ENCODE measurements around the gene AXL.

Gene AXL

DNA sequence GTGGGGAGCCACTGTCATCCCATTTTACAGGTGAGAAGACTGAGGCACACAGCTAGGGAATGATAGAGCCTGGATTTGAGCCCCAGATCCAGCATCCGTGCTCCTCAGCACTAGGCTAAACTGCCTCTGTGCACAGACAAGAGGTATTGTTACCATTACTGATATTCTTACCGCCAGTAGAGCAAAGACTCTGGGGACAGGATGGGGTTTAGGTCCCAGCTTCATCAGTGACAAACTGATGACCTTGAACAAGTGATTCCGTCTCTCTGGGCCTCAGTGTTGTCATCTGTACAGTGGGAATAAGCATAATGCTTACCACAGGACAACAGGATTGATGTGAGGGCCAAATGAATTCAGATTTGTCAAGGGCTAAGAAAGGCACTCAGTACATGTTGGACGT, 16.5 kb downstream of the AXL start:
- no peak for DNase-seq

DNA sequence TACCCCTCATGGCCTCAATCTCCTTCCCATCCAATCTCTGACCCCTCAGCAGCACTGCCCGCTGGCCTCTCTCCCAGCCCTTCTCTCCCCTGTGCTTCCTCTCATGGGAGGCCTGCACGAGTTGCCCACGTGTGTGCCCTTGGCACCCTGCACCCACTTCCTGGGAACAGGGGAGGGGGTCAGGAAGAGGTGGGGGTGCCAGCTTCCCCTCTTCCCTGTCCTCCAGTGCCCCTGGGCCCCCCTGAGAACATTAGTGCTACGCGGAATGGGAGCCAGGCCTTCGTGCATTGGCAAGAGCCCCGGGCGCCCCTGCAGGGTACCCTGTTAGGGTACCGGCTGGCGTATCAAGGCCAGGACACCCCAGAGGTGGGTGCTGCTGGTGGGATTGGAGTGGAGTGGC, 19.2 kb downstream of the AXL start:
- DNase-seq, result no peak

GRCh38 chr19:41239363-41239762, 20.3 kb downstream of the AXL start:
- no peak for DNase-seq

DNA sequence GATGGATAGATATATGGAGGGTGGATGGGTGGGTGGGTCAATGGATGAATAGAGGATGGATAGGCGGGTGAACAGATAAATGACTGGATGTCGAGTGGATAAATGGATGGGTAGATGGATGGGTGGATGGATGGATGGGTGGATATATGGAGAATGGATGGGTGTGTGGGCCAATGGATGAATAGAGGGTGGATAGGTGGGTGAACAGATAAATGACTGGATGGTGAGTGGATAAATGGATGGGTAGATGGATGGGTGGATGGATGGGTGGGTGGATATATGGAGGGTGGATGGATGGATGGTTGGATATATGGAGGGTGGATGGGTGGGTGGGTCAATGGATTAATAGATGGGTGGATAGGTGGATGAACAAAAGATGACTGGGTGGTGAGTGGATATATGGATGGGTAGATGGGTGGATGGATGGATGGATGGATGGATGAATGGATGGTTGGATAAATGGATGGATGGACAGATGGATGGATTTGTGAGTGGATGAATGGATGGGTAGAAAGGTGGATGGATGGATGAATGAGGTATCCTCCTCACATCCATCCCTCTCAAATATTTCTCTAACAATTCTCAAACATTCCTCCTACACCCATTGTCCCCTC, 21.0 kb downstream of the AXL start:
- DNase-seq, result no peak

- no peak for DNase-seq
Measured at GRCh38 chr19:41241859-41242258, 22.8 kb downstream of the AXL start.

- no peak for DNase-seq
Measured at GRCh38 chr19:41244117-41244516, 25.1 kb downstream of the AXL start.

GRCh38 chr19:41245843-41246242, 26.8 kb downstream of the AXL start:
- DNase-seq, result no peak

DNA sequence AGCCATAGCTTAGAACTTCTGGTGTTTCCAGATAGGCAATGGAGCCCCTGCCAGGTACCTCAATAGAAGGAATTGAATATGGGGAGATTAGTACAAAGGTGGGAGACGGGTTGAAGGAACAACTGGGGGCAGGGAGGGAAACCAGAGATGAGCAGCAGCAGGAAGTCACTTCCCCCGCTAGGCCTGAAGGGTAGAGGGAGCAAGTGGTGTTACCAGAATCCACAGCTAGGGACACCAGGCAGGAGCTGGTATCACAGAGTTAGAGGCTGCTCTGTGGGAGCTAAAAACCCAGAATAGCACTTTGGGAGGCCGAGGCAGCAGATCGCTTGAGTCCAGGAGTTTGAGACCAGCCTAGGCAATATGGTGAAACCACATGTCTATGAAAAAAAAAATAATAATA, 29.9 kb downstream of the AXL start:
- no peak for DNase-seq

DNA sequence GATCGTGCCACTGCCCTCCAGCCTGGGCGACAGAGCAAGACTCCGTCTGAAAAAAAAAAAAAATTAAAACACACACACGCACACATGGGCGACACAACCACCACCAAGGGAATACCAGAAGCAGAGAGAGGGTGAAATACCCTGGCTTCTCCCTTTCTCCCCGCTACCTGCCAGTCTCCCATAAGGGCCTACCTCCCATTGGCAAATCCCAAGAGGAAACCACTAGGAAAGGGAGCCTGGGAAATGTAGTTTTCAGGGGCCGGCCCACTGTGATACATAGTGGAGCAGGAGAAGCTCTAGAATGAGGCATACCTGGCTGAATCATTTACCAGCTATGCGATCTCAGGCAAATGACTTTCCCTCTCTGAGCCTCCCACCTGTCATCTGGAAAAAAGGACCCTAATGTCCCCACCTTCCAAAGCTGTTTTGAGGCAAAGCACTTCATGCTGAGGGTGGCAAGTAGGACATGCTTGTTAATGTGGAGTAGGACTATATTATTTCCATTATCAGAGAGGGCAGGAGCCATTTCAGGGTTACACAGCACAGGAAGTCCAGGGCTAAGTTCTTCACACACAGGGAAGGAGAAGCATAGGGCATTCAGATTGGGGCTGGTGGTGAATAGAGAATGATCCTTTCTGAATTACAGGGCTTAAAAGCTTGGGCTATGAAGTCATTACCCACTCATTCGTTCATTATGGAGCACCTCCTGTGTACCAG, 30.8 kb downstream of the AXL start:
- no peak for DNase-seq

GRCh38 chr19:41253660-41254059, 34.6 kb downstream of the AXL start:
- DNase-seq, result no peak

DNA sequence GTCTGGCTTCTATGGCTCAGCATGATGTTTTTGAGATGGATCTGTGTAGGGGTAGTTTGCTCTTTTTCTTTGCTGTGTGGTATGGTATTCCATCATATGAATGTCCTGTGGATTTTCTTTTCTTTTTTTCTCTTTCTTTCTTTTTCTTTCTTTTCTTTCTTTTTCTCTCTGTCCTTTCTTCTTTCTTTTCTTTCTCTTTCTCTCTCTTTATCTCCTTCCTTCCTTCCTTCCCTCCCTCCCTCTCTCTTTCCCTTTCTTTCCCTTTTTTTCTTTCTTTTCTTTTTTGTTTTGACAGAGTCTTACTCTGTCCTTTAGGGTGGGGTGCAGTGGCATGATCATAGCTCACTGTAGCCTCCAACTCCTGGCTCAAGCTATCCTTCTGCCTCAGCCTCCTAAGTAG, 36.1 kb downstream of the AXL start:
- no peak for DNase-seq

GRCh38 chr19:41261474-41262190, 42.6 kb downstream of the AXL start:
- DNase-seq, result no peak

DNA sequence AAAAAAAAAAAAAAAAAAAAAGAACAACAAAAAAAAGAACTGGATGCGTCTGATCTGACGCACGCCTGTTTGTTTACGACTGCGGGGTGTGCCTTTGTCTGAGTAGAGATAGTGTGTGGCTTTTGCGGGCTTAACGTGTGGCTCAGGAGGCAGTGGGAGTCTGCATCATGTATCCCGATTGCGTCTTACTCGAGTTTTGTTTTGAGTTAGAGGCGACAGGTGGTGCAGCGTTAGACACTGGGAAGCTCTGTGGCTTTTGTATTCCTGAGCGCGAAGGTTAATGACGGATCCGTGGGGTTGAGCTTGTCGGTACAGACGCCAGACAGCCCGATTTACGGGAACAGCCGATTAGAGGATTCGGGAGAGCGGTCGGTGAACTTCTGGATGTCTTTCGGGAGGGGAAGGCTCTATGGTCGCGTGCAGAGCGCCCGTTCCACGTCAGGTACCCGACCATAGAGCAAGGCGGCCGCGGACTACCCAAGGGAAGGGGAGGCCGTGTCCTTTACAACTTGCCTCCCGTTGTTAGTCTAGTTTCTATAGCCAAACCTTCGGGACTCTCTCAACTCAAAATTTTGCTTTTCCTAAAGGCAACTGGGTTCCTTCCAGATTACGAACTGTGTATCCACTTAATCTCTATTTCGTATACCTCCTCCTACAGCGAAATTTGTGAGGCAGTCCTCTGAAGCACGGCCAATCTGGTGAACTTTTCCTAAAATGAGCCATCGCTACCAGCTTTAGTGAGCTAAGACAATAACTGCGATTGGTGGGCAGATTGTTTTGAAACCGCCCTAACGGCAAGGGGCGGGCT, 44.2 kb downstream of the AXL start:
- DNase-seq, result no peak

DNA sequence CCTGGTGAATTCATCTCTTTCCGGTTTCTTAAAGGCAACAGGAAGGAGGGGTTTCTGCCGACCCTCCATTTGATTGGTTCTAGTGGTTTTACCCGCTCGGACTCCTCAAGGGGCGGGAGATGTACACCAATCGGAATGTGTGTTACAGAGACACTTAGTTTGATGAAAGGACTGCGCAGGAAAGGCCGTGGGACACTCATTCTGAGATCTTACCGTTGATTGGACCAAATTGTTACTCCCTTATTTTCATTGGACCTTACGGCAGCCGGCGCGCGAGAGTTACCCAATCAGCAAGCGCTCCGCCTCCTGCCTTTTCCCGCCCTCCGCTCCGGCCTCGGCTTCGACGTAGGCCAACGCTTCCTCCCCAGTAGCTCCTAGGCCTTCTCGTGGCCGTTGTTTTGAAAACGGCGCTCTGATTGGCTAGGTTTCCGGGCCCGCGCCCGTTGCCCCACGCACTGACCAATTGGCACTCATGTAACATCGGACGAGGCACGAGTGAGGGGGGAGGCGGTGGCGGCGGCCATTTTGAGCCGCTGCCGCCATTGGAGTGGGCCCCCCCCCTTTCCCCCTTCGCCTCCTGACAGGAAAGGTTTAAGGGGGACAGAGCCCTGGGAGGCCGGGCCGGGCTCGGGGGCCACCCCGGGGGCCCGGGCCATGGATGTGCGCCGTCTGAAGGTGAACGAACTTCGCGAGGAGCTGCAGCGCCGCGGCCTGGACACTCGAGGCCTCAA, 45.0 kb downstream of the AXL start, which contains the start of gene HNRNPUL1:
HNRNPUL1 (plus strand) TSS at position 523 of the 731 bp plus-strand sequence; CDS start at position 655, 132 bp downstream.
- peak; percentile 99 for DNase-seq

DNA sequence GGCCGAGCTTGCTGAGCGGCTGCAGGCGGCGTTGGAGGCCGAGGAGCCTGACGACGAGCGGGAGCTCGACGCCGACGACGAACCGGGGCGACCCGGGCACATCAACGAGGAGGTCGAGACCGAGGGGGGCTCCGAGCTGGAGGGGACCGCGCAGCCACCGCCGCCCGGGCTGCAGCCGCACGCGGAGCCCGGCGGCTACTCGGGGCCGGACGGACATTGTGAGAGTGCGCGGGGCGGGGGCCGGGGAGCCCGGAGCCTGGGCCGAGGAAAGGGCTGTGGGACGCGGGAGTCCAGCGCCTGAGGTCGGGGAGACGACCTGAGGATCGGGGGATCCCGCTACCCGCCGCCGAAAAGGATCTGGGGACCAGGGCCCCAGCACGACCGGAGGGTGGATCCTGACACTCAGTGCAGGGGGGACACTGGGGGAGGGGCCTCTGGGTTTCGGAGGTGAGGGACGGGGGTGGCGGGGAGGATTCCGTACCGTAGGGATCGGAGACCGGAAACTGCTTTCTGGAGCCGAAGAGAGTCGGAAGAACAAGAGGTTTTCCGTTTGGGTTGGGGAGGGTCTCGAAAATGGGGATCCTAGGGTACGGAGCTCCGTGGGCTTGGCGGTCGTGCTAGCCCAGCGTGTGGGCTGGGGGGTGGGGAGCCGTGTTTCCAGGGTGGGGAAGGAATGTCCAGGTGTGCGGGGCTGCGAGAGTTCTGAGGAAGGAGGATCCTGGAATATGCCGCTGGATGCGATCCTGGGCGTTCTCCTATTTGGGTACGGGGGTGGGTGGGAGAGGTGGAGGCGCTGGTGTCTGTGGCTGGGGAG, 45.8 kb downstream of the AXL start:
- peak; percentile 26 for DNase-seq

DNA sequence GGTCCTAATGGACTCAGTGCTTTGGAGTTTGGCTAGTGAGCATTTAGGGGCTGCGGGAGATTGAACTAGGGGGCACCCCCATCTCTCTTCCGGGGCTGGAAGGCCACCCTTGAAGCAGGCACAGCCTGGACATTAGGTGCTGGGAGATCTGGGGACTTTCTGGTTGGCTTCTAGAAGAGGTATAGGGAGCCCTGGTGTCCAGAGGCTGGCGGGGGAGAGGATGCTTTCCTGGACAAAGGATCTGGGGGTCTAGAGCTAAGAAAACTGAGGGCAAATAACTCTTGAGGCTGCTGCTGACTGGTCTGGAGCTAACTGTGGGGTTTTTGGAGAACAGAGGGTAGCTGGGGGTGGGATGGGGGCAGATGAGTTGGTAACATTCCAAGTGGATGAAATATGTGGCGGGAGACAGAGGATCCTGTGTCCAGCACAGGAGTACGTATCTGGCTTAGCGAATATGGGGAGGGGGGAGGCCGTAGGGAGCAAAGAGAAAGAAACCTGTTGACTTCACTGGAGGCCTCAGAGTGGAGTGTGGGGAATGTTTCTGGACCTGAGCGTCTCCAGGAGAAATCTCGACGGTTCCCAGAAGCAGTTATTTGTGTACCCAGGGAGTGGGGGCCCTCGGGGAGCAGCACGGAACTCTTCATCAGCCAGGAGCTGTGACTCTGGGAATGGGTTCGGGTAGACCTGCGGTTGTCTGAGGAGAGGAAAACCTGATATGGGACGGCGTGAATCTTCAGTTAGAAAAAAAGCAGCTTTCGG, 46.6 kb downstream of the AXL start:
- DNase-seq, result no peak

- no peak for DNase-seq
Measured at GRCh38 chr19:41269055-41269454, 50.0 kb downstream of the AXL start.

- DNase-seq, result no peak
Measured at GRCh38 chr19:41269571-41269970, 50.5 kb downstream of the AXL start.

GRCh38 chr19:41273076-41273475, 54.1 kb downstream of the AXL start:
- no peak for DNase-seq

- no peak for DNase-seq
Measured at GRCh38 chr19:41274802-41275201, 55.8 kb downstream of the AXL start.

DNA sequence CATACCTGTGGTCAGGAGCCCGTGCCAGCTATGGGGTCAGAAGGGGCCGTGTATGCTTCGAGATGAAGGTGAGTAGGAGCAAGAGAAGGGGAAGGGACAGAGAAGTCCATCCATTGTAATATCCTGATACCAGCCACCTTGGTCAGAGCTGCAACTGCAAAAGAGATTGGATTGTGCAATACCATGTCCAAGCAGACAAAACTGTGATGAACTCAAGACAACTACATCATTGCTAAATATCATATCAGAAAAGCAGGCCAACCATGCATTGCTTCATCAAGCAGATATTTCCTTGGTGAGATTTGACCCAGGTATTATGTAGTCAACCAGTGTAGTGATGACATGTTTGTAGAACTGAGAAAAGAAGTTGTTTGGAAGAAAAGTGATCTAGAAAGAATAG, 57.2 kb downstream of the AXL start:
- DNase-seq, result no peak
